ENCODE measurements around the gene WFIKKN1.

GRCh38 chr16:630249-630814 lies 453 bp upstream of the WFIKKN1 start:
- TF ChIP-seq CREB1 (CRISPR knock-in tag; IDR thresholded peaks at IDR 0.05) (no peak), CTCF (IDR thresholded peaks at IDR 0.05) (no peak), ATF3 (CRISPR knock-in tag; conservative IDR thresholded peaks at IDR 0.05) (no peak), TEAD1 (CRISPR knock-in tag; IDR thresholded peaks at IDR 0.05) (no peak), OVOL2 (CRISPR knock-in tag; IDR thresholded peaks at IDR 0.05; ENCODE audit: borderline replicate concordance) (no peak), PREB (CRISPR knock-in tag; IDR thresholded peaks at IDR 0.05; ENCODE audit: borderline replicate concordance) (no peak), NFE2L1 (CRISPR knock-in tag; IDR thresholded peaks at IDR 0.05) (no peak), MAX (CRISPR knock-in tag; IDR thresholded peaks at IDR 0.05) (no peak; the same call in 1 of the 2 replicates)
